Parathyroid adenoma (tissue), 2 donors: ENCODE results near the gene PKM.

ENCODE experiments used
- H2AFZ ChIP-seq: fragments of 300-600 bp; sonication (generic); one replicate; pipeline ENCODE4 v1.7.0; 2017; ENCODE audit warnings: antibody characterized with exemption, mild to moderate bottlenecking
- H3K27ac ChIP-seq: fragments of 300-600 bp; sonication (generic); one replicate; pipeline ENCODE4 v1.7.0; 2017
- H3K27me3 ChIP-seq: fragments of 300-600 bp; sonication (generic); one replicate; pipeline ENCODE4 v1.7.0; 2017; ENCODE audit warnings: low read length; ENCODE audit not compliant: control insufficient read depth, insufficient read depth
- H3K36me3 ChIP-seq: fragments of 300-600 bp; sonication (generic); one replicate; pipeline ENCODE4 v1.7.0; 2017; ENCODE audit warnings: low read length; ENCODE audit not compliant: control insufficient read depth, insufficient read depth
- H3K4me1 ChIP-seq: fragments of 300-600 bp; sonication (generic); one replicate; pipeline ENCODE4 v1.7.0; 2017; ENCODE audit warnings: control low read depth
- H3K4me2 ChIP-seq: fragments of 300-600 bp; sonication (generic); one replicate; pipeline ENCODE4 v1.7.0; 2017; ENCODE audit warnings: low read length
- H3K4me3 ChIP-seq: fragments of 300-600 bp; sonication (generic); one replicate; pipeline ENCODE4 v1.7.0; 2017; ENCODE audit warnings: low read depth, low read length
- H3K79me2 ChIP-seq: fragments of 300-600 bp; sonication (generic); one replicate; pipeline ENCODE4 v1.7.0; 2017; ENCODE audit warnings: control low read depth
- H3K9ac ChIP-seq: fragments of 300-600 bp; sonication (generic); one replicate; pipeline ENCODE4 v1.7.0; 2017; ENCODE audit warnings: mild to moderate bottlenecking
- H3K9me3 ChIP-seq: fragments of 300-600 bp; sonication (generic); one replicate; pipeline ENCODE4 v1.7.0; 2017; ENCODE audit warnings: low read length; ENCODE audit not compliant: control insufficient read depth
- CTCF ChIP-seq: fragments of 300-600 bp; sonication (generic); IDR thresholded peaks from one replicate; pipeline ENCODE4 v1.7.0; 2017; ENCODE audit warnings: antibody characterized with exemption, mild to moderate bottlenecking
- donor health status: primary hyperparathyroidism.

The PKM gene

GRCh38 chr15:72231833-72232478, 966 bp upstream of the PKM start:
- no peak for TF ChIP-seq CTCF
- Histone ChIP-seq H3K4me1 (peaks cover 7% of the 10 kb centered on the region), H3K27ac (peak overlapping the region; percentile 85), H3K9ac (no peak overlapping the region), H3K79me2 (peaks cover 7% of the 10 kb centered on the region), H3K4me2 (peak overlapping the region; percentile 80), H3K36me3 (no peaks in the 10 kb centered on the region), H3K4me3 (peak overlapping the region; percentile 78), H3K27me3 (no peaks in the 10 kb centered on the region), H2AFZ (peak overlapping the region; percentile 93), H3K9me3 (no peaks in the 10 kb centered on the region)

DNA sequence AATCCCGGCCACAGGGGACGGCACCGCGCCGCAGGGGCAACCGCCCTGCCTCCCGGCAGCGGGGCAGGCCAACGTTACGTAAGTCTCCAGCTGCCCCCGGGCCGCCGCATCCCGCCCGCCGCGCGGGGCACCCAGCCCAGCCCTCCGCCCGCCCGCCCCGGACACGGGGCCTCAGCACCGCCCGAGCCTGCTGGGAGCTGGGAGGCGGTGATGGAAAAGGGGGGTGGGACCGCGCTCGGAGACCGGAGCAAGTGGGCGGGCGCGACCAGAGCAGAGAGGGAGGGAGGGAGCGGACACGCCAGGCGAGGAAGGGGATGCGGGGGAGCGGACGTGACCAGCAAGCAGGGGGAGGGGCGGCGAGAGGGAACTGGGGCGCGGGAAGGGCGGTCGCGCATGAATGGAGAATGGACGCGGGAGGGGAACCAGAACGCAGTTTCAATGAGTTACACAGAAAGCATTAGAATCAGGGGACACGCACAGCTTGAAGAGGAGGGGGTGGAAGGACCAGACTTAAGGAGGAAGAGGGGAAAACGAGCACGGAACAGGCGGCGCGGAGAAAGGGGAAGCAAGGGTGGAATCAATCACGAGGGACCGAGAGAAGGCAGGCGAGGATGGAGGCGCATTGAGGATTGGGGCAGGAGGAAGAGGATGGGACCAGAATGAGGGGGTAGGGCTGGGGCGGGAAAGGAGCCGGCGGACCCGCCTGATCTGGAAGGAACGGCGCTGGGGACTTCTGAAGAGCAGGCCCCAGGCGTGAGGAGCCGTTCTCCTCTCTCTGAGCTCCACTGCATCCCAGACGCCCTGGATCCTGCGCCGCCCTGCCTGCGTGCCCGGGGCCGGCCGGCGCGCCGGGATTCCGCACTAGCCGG, 559 bp downstream of the PKM start:
- H3K4me2 ChIP-seq: peak overlapping the region; percentile 80
- H3K4me3 ChIP-seq: peak overlapping the region; percentile 78
- TF ChIP-seq CTCF: no peak
- H3K27me3 ChIP-seq: no peaks in the 10 kb centered on the region
- H3K4me1 ChIP-seq: peaks cover 7% of the 10 kb centered on the region
- no peak overlapping the region for H3K9ac ChIP-seq
- no peaks in the 10 kb centered on the region for H3K9me3 ChIP-seq
- no peaks in the 10 kb centered on the region for H3K36me3 ChIP-seq
- peak overlapping the region; percentile 93 for H2AFZ ChIP-seq
- H3K27ac ChIP-seq: peak overlapping the region; percentile 85
- peaks cover 16% of the 10 kb centered on the region for H3K79me2 ChIP-seq

- peak overlapping the region; percentile 80 for H3K4me2 ChIP-seq
- H3K79me2 ChIP-seq: peaks cover 18% of the 10 kb centered on the region
- H3K27ac ChIP-seq: peak overlapping the region; percentile 66
- H2AFZ ChIP-seq: peak overlapping the region; percentile 93
- H3K27me3 ChIP-seq: no peaks in the 10 kb centered on the region
- no peaks in the 10 kb centered on the region for H3K9me3 ChIP-seq
- TF ChIP-seq CTCF: no peak
- no peak overlapping the region for H3K9ac ChIP-seq
- H3K36me3 ChIP-seq: no peaks in the 10 kb centered on the region
- peaks cover 7% of the 10 kb centered on the region for H3K4me1 ChIP-seq
- H3K4me3 ChIP-seq: peak overlapping the region; percentile 78
Measured at GRCh38 chr15:72229947-72230196, 1.1 kb downstream of the PKM start.

- Histone ChIP-seq H3K36me3 (no peaks in the 10 kb centered on the region), H3K79me2 (peaks cover 20% of the 10 kb centered on the region), H3K4me1 (peaks cover 7% of the 10 kb centered on the region), H3K9ac (no peak overlapping the region), H3K4me2 (peak overlapping the region; percentile 80), H3K27me3 (no peaks in the 10 kb centered on the region), H3K4me3 (peak overlapping the region; percentile 78), H2AFZ (peak overlapping the region; percentile 93), H3K27ac (peak overlapping the region; percentile 66), H3K9me3 (no peaks in the 10 kb centered on the region)
- TF ChIP-seq CTCF: no peak
Measured at GRCh38 chr15:72229076-72229946, 1.7 kb downstream of the PKM start.
